HG02981 (cell line): ENCODE results near the gene DLL3.

ENCODE experiments used
- ATAC-seq: cut with Tn5 transposase; IDR thresholded peaks from one replicate; pipeline ENCODE4 v1.9.1; 2021; ENCODE audit warnings: mild to moderate bottlenecking, moderate library complexity; ENCODE audit not compliant: unreplicated experiment

The DLL3 gene

GRCh38 chr19:39481229-39481545, 17.6 kb upstream of the DLL3 start:
- ATAC-seq, result no peak

GRCh38 chr19:39481676-39482075, 17.1 kb upstream of the DLL3 start:
- no peak for ATAC-seq

DNA sequence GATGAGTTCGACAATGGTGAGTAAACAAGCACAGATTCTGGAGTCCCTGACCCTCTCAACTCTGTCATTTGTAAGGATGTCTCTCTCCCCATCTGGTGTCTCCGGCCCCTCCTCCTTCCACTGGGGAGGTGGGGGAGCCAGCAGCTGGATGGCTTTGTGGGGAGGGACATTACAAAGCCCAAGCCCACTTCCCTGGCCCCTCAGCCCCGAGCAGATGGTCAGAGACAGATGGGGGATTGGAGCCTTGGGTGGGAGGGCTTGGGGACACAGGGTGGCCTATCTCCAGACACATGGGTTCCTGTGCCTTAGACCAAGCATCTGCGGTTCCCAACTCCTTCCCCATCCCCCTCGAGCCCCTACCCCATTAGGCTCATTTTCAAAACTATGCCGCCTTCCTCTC, 15.6 kb upstream of the DLL3 start:
- ATAC-seq, result no peak

DNA sequence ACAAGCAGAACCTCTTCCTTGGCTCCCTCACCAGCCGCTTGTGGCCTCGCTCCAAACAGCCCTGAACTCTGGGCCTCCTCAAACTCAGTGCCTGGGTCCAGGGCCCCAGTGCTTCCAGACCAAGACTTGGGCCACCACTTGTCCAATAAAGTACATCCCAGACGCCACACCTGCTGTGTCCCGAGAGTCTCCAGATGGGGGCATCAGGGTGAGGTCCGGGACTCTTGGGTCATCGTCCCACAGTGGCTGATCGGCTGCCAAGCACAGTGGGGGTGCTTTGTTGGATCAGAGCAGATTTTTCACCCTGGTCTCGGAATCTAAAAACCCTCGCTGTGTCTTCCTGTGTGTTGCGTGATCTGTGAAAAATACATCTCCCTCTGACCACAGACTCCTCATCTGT, 9.0 kb upstream of the DLL3 start:
- no peak for ATAC-seq

DNA sequence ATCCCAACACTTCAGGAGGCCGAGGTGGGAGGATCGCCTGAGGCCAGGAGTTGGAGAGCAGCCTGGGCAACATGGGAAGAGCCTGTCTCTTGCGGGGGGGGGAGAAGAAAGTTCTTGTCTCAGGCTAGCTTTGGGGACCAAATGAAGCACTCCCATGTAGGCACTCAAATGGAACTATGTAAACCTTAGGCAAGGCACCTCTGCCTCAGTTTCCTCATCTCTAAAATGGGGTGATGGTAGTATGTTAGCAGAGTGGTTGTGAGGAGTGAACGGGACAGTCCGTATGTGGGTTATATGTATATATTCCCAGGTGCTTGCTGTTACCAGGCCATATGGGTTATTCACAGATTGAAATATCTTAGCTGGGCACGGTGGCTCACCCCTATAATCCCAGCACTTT, 6.5 kb upstream of the DLL3 start:
- no peak for ATAC-seq

- no peak for ATAC-seq
Measured at GRCh38 chr19:39492788-39493187, 6.0 kb upstream of the DLL3 start.

DNA sequence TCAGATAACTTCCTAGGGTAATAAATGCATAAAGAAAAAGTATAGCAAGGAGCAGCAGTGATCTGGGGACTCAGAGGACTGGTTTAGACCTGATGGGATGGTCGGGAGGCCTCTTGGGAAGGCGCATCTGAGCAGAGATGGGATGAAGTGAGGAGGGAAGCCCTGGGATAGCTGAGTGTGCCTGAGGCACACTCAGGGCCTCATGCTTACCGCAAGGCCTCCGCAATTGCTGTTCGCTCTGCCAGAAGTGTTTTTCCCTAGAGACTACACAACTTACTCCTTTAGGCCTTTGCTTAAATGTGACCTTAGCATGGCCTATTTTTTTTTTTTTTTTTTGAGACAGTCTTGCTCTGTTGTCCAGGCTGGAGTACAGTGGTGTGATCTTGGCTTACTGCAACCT, 4.1 kb upstream of the DLL3 start:
- ATAC-seq, result no peak

DNA sequence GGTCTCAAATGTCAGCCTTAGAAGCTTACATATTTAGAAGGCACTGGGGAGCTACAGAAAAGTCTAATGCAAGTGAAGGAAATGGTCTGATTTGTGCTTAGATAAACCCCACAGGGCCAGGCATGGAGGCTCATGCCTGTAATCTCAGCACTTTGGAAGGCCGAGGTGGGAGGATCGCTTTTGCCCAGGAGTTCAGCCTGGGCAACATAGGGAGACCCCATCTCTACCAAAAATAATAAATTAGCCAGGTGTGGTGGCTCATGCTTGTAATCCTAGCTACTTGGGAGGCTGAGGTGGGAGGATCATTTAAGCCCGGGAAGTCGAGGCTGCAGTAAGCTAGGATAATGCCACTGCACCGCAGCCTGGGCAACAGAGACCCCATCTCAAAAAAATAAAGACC, 2.7 kb upstream of the DLL3 start:
- ATAC-seq, result no peak

DNA sequence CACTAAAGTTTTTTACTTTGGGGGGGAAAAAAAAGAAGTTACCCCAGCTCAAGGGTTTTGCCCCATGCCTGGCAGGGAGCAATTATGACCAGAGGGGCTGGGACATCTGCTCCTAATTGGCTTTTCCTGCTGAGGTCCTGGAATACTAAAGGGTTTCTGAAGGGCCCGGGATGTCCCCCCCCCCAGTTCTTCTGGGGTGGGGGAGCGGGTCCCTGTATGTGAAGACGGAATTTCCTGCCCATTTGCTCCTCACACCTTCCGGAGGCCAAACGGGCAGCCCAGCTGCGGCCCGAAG, 1.1 kb upstream of the DLL3 start:
- ATAC-seq, result no peak

DNA sequence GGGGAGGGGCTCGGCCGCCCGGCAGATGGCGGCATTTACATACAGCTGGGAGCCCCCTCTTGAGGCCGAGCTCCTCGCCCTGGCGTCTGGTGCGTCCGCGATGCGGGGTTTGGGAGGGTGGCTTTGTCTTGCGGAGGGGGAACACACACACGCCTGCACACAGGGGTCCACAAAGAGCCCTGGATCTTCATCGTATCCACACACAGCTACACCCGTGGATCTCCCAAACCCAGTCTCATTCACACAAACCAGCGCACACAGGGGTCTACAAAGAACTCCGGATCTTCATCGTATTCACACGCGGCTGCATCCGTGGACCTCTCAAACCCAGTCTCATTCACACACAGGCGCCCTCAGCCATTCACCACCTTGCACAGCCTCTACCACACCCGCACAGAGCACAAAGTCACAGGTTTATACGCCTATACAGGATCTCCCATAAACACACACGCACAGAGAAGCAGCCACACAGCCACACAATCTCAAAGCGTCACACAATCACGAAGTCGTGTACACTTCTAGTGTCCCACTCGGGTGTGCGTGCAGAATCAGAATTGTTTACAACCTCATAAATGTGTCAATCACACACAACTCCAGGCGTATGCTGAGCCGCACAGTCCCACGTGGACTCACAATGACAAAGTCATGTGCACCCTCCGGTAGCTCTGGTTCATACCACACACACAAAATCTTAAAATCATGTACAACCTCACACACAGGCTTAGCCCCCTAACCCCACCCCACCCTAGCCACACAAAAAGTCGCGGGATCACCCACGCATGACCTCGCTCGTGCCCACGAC, 550 bp upstream of the DLL3 start:
- ATAC-seq, result no peak

DNA sequence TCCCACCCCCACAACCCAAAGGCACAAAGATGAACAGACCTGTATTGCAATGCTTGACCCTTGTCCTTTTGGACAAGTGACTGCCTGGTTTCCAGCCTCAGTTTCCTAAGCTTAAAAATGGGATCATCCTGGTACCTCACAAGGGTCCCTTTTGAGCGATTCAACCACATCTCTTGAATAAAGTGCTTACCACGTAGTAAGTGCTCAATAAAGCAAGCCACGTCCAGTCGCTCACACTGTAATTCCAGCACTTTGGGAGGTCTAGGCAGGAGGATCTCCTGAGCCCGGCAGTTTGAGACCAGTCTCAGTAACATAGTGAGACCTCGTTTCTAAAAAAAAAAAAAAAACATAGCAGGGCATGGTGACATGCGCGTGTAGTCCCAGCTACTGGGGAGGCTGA, 1.2 kb downstream of the DLL3 start:
- no peak for ATAC-seq

DNA sequence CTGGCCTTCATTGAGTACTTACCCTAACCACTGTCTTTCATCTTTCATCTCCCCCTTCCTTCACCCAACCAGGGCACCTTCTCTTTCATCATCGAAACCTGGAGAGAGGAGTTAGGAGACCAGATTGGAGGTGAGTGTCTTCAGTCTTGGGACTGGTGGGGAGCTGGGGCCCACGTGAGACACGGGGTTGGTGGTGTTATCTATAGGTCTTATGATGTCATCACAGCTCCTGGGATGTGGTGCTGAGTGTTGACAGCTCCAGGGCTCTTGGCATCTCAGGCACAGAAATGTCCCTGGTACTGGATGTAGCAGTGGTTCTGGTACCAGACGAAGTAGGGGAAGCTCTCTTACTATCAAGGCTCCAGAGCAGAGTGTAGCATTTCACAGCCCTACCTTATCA, 1.8 kb downstream of the DLL3 start:
- no peak for ATAC-seq

DNA sequence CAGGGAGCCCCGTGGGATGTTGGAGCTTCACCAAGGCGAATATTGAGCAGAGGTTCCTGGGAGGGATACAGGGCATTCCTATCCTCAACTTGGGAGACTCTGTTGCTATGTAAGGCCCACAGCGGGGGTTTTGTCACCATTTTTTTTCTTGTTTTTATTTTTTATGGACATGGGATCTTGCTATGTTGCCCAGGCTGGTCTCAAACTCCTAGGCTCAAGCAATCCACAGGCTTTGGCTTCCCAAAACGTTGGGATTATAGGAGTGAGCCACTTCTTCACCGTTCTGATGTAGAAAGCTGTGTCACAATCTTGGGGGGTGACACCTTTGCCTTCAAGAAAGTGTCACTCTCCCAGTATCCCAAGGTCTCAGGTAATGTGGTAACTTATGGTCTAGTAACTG, 2.6 kb downstream of the DLL3 start:
- no peak for ATAC-seq

DNA sequence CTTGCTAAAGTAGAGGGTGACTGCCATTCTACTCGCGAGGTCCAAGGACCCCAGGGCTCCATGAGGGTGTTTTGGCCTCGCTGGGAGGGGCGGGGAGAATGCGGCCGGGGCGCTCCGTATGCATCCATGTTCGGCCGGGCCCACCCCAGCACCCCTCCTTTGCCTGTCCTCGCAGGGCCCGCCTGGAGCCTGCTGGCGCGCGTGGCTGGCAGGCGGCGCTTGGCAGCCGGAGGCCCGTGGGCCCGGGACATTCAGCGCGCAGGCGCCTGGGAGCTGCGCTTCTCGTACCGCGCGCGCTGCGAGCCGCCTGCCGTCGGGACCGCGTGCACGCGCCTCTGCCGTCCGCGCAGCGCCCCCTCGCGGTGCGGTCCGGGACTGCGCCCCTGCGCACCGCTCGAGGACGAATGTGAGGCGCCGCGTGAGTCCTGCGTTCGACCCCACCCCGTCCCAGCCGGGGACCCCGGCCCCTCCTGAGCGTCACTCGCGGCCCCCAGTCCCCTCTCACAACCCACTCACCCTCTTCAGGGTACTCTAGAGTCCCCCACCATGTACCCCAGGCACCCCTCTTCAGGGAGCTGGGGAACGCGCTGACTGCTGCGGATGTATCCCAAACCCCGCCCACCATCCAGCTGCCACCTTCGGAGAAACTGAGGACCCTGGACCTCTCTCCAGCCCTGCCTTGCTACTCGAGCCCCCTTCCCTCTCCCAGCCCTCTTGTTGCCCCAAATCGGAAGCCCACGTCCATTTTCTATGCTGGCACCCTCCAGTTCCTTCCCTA, 4.1 kb downstream of the DLL3 start:
- no peak for ATAC-seq

DNA sequence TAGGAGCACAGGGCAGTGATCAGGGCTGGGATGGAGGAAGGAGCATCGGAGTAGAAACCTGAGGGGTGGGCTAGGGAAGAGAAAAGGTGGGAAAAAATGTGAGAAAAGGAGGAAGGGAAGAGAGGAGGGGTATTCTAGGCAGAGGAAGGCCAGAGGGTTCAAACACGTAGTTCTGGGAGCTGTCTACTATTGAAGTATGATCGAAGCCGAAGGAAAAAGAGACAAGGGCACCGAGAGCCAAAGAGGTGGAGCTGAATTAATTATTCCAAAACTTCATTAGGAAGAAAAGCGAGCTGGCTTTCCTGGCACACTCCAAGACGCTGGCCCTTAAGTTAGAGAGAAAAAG, 7.8 kb downstream of the DLL3 start:
- ATAC-seq, result no peak

DNA sequence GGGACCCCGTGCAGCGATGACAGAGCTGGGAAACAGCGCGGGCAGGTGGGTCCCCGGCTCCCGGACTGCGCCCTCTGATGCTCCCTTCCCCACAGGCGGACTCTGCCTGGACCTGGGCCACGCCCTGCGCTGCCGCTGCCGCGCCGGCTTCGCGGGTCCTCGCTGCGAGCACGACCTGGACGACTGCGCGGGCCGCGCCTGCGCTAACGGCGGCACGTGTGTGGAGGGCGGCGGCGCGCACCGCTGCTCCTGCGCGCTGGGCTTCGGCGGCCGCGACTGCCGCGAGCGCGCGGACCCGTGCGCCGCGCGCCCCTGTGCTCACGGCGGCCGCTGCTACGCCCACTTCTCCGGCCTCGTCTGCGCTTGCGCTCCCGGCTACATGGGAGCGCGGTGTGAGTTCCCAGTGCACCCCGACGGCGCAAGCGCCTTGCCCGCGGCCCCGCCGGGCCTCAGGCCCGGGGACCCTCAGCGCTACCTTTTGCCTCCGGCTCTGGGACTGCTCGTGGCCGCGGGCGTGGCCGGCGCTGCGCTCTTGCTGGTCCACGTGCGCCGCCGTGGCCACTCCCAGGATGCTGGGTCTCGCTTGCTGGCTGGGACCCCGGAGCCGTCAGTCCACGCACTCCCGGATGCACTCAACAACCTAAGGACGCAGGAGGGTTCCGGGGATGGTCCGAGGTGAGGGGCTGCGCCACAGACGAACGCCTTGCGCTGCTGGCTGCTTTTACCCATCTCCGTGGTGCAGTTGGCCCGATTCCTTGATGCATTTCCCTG, 8.4 kb downstream of the DLL3 start:
- ATAC-seq, result no peak

GRCh38 chr19:39507715-39508364, 9.1 kb downstream of the DLL3 start:
- ATAC-seq, result no peak

- no peak for ATAC-seq
Measured at GRCh38 chr19:39508629-39509028, 9.9 kb downstream of the DLL3 start.

GRCh38 chr19:39509233-39509632, 10.5 kb downstream of the DLL3 start:
- no peak for ATAC-seq

DNA sequence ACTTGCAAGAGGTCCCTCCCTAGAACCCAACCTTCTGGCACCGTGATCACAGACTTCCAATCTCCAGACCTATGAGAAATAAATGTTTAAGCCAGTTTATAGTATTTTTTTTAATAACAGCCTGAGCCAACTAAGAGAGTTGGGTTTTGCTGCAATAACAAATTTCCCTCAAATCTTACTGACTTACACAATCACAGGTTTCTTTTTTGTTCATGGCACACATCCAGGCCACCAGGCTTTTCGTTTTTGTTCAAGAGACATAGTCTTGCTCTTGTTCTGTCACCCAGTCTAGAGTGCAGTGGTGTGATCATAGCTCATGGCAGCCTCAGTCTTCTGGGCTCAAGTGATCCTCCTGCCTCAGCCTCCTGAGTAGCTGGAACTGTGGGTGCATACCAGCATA, 14.2 kb downstream of the DLL3 start:
- no peak for ATAC-seq

DNA sequence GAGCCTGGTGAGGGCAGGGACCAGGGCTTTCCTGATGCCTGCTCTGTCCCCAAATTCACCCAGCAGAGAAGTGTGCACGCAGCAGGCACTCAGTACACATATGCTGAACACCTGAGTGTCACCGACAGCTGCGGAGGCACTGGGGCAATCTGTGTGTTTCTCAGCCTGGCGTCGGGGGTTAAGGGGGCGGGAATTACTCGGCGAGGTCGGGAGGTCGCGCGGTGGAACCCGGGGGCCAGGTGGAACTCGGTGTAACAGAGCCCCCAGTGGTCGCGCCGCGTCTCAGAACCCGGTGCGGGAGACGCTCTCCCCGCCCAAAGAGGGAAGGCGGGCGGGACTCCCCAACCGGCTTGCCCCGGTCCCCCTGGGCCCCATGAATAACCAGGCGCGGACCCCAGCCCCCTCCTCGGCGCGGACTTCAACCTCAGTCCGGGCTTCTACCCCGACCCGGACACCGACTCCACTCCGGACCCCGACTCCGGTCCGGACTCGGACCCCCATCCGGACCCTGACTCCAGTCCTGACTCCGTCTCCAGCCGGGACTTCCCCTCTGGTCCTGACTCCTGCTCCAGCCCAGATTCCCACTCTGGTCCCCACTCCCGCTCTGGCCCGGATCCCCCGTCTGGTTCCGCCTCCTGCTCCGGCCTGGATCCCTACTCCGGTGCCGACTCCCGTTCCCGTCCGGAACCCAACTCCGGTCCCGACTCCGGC, 16.2 kb downstream of the DLL3 start, which contains the start of gene SELENOV:
SELENOV (plus strand) TSS at position 300 of the 711 bp plus-strand sequence; CDS start at position 374, 74 bp downstream.
- ATAC-seq, result no peak
